ENCODE measurements around the gene CDCA4.

Gene CDCA4

GRCh38 chr14:104965561-104966231, 55.2 kb downstream of the CDCA4 start:
- TF ChIP-seq REST (IDR thresholded peaks at IDR 0.05; ENCODE audit: low read depth) = no peak
- no peak for TF ChIP-seq NFIC (IDR thresholded peaks at IDR 0.05)
- no peak for TF ChIP-seq TAF1 (IDR thresholded peaks at IDR 0.05; ENCODE audit: low read depth)
- no peak for TF ChIP-seq ZBTB7A (IDR thresholded peaks at IDR 0.05; ENCODE audit: low read depth)
- TF ChIP-seq MAX (IDR thresholded peaks at IDR 0.05) = no peak
- no peak for TF ChIP-seq EP300 (IDR thresholded peaks at IDR 0.05; ENCODE audit: borderline replicate concordance)
- no peak for TF ChIP-seq TCF12 (IDR thresholded peaks at IDR 0.05; ENCODE audit: low read depth)
- TF ChIP-seq EGR1 (IDR thresholded peaks at IDR 0.05) = no peak
- no peak for TF ChIP-seq USF1 (IDR thresholded peaks at IDR 0.05)
- TF ChIP-seq YY1 (IDR thresholded peaks at IDR 0.05; ENCODE audit: low read depth) = no peak
- TF ChIP-seq CREB1 (IDR thresholded peaks at IDR 0.05; ENCODE audit: low read depth) = no peak
- TF ChIP-seq RAD21 (IDR thresholded peaks at IDR 0.05; ENCODE audit: low read depth) = no peak

GRCh38 chr14:104964546-104964945, 56.3 kb downstream of the CDCA4 start:
- no peak for TF ChIP-seq CREB1 (IDR thresholded peaks at IDR 0.05; ENCODE audit: low read depth)
- TF ChIP-seq TCF12 (IDR thresholded peaks at IDR 0.05; ENCODE audit: low read depth) = no peak
- TF ChIP-seq REST (IDR thresholded peaks at IDR 0.05; ENCODE audit: low read depth) = no peak
- no peak for TF ChIP-seq EP300 (IDR thresholded peaks at IDR 0.05; ENCODE audit: borderline replicate concordance)
- no peak for TF ChIP-seq TAF1 (IDR thresholded peaks at IDR 0.05; ENCODE audit: low read depth)
- no peak for TF ChIP-seq NFIC (IDR thresholded peaks at IDR 0.05)
- no peak for TF ChIP-seq MAX (IDR thresholded peaks at IDR 0.05)
- TF ChIP-seq TEAD4 (IDR thresholded peaks at IDR 0.05) = no peak
- TF ChIP-seq CEBPB (IDR thresholded peaks at IDR 0.05) = no peak
- no peak for TF ChIP-seq EGR1 (IDR thresholded peaks at IDR 0.05)
- no peak for TF ChIP-seq YY1 (IDR thresholded peaks at IDR 0.05; ENCODE audit: low read depth)
- no peak for TF ChIP-seq ZBTB7A (IDR thresholded peaks at IDR 0.05; ENCODE audit: low read depth)
- no peak for TF ChIP-seq USF1 (IDR thresholded peaks at IDR 0.05)
- no peak for TF ChIP-seq RAD21 (IDR thresholded peaks at IDR 0.05; ENCODE audit: low read depth)
